ENCODE measurements around the gene OLFM2. TPM values are rescaled to one million over a fixed set of nuclear protein-coding genes. Genes with fewer than 3 reads are reported as not detected.

Gene OLFM2
- total RNA-seq, 1 experiment from 2014 or later = 106 TPM

GRCh38 chr19:9971166-9971897, 35.0 kb upstream of the OLFM2 start:
- H3K27me3 ChIP-seq (replicated peaks; ENCODE audit: insufficient read depth, low read depth, low read length, poor library complexity) = no peaks in the 10 kb centered on the region
- no peak for TF ChIP-seq CTCF (conservative IDR thresholded peaks at IDR 0.05; ENCODE audit: low read depth, low read length)
- no peak for TF ChIP-seq EZH2 (IDR thresholded peaks at IDR 0.05; ENCODE audit: borderline replicate concordance, low read depth, low read length, poor library complexity, severe bottlenecking)
- H3K36me3 ChIP-seq (ENCODE audit: insufficient read depth, low read length, poor library complexity, severe bottlenecking) = no peaks in the 10 kb centered on the region
- no peaks in the 10 kb centered on the region for H3K9me3 ChIP-seq (ENCODE audit: low read depth, low read length, poor library complexity, severe bottlenecking)
- POLR2A ChIA-PET (ENCODE audit: low non-redundant PET) = no interaction called here
- BruUV-seq (replicated peaks) = no TSS peak
- CTCF ChIA-PET = no interaction called here
- H3K4me3 ChIP-seq (ENCODE audit: low read depth, low read length, poor library complexity, severe bottlenecking) = no peak overlapping the region
- intact Hi-C loops (cut with micrococcal nuclease; ENCODE audit: unreplicated experiment) = no loop called here
- no peak for DNase-seq (ENCODE audit: low spot score)
- H3K4me1 ChIP-seq (ENCODE audit: insufficient read depth, low read length, poor library complexity, severe bottlenecking) = no peaks in the 10 kb centered on the region
- H3K27ac ChIP-seq (ENCODE audit: low read depth, low read length, poor library complexity, severe bottlenecking) = no peak overlapping the region

- Histone ChIP-seq H3K4me3 (ENCODE audit: low read depth, low read length, poor library complexity, severe bottlenecking) (no peak overlapping the region), H3K4me1 (ENCODE audit: insufficient read depth, low read length, poor library complexity, severe bottlenecking) (no peaks in the 10 kb centered on the region), H3K27me3 (replicated peaks; ENCODE audit: insufficient read depth, low read depth, low read length, poor library complexity) (no peaks in the 10 kb centered on the region), H3K27ac (ENCODE audit: low read depth, low read length, poor library complexity, severe bottlenecking) (no peak overlapping the region), H3K9me3 (ENCODE audit: low read depth, low read length, poor library complexity, severe bottlenecking) (no peaks in the 10 kb centered on the region), H3K36me3 (ENCODE audit: insufficient read depth, low read length, poor library complexity, severe bottlenecking) (no peaks in the 10 kb centered on the region)
- ChIA-PET POLR2A (ENCODE audit: low non-redundant PET) (no interaction called here), CTCF (no interaction called here)
- no peak for TF ChIP-seq EZH2 (IDR thresholded peaks at IDR 0.05; ENCODE audit: borderline replicate concordance, low read depth, low read length, poor library complexity, severe bottlenecking)
- intact Hi-C loops (cut with micrococcal nuclease; ENCODE audit: unreplicated experiment) = no loop called here
- BruUV-seq (replicated peaks) = no TSS peak
- DNase-seq (ENCODE audit: low spot score) = no peak
These were observed 34.2 kb upstream of the OLFM2 start for GRCh38 chr19:9970481-9970880.

DNA sequence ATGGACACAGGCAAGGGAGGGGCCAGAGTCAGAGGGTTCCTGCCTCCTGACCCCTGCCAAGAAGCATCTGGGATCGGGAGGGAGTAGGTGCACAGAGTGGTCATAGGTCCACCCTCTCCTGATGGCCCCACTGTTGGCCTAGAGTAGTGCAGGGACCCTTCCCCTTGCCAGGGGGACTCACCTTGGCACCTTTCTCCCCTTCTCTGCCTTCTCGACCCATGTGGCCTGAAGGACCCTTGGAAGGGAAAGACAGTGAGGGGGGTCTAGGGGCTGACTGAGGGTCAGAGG, 33.3 kb upstream of the OLFM2 start:
- ChIA-PET POLR2A (ENCODE audit: low non-redundant PET) (no interaction called here), CTCF (no interaction called here)
- H3K27me3 ChIP-seq (replicated peaks; ENCODE audit: insufficient read depth, low read depth, low read length, poor library complexity) = no peaks in the 10 kb centered on the region
- intact Hi-C loops (cut with micrococcal nuclease; ENCODE audit: unreplicated experiment) = no loop called here
- no peak overlapping the region for H3K4me3 ChIP-seq (ENCODE audit: low read depth, low read length, poor library complexity, severe bottlenecking)
- no peaks in the 10 kb centered on the region for H3K4me1 ChIP-seq (ENCODE audit: insufficient read depth, low read length, poor library complexity, severe bottlenecking)
- BruUV-seq (replicated peaks) = no TSS peak
- no peak for DNase-seq (ENCODE audit: low spot score)
- no peaks in the 10 kb centered on the region for H3K9me3 ChIP-seq (ENCODE audit: low read depth, low read length, poor library complexity, severe bottlenecking)
- no peaks in the 10 kb centered on the region for H3K36me3 ChIP-seq (ENCODE audit: insufficient read depth, low read length, poor library complexity, severe bottlenecking)
- no peak overlapping the region for H3K27ac ChIP-seq (ENCODE audit: low read depth, low read length, poor library complexity, severe bottlenecking)
- no peak for TF ChIP-seq CTCF (conservative IDR thresholded peaks at IDR 0.05; ENCODE audit: low read depth, low read length)
- no peak for TF ChIP-seq EZH2 (IDR thresholded peaks at IDR 0.05; ENCODE audit: borderline replicate concordance, low read depth, low read length, poor library complexity, severe bottlenecking)
